ENCODE data around the gene POU4F3.
"Not testable (repeated sequence)": the region's sequence is repeated elsewhere in the genome, so short reads cannot be mapped to it uniquely, and the experiment has no call there.

The POU4F3 gene

GRCh38 chr5:146338774-146339714 lies at the start of gene POU4F3:
POU4F3 (plus strand) TSS chr5:146338839; CDS start chr5:146339113, 274 bp downstream.
- no peak within 1 kb of the TSS for H3K4me3 ChIP-seq (ENCODE audit: low read length in 2 of 2)
- no peak within 1 kb of the TSS for H3K9ac ChIP-seq (ENCODE audit: low read depth in 1 of 2, low read length in 2 of 2)
- no peaks in the 10 kb centered on the region for H3K36me3 ChIP-seq (ENCODE audit: control insufficient read depth in 2 of 2, insufficient read depth in 2 of 2, low read length in 2 of 2)
- H3K27ac ChIP-seq (ENCODE audit: low read depth in 2 of 2, low read length in 2 of 2): no peak within 1 kb of the TSS
- H3K27me3 ChIP-seq (ENCODE audit: control insufficient read depth in 2 of 2, insufficient read depth in 2 of 2, low read length in 2 of 2): peaks cover 64 to 66% of the 10 kb centered on the region in 2 donors
- no peaks in the 10 kb centered on the region for H3K4me1 ChIP-seq (ENCODE audit: control insufficient read depth in 2 of 2, insufficient read depth in 2 of 2, low read length in 2 of 2)
- no peaks in the 10 kb centered on the region for H3K9me3 ChIP-seq (ENCODE audit: control insufficient read depth in 2 of 2, low read length in 2 of 2)

GRCh38 chr5:146290318-146290717 lies 48.3 kb upstream of the POU4F3 start:
- Histone ChIP-seq H3K4me1 (ENCODE audit: control insufficient read depth in 2 of 2, insufficient read depth in 2 of 2, low read length in 2 of 2) (no peaks in the 10 kb centered on the region), H3K27ac (ENCODE audit: low read depth in 2 of 2, low read length in 2 of 2) (no peak overlapping the region), H3K27me3 (ENCODE audit: control insufficient read depth in 2 of 2, insufficient read depth in 2 of 2, low read length in 2 of 2) (no peaks in the 10 kb centered on the region), H3K9ac (ENCODE audit: low read depth in 1 of 2, low read length in 2 of 2) (no peak overlapping the region), H3K9me3 (ENCODE audit: control insufficient read depth in 2 of 2, low read length in 2 of 2) (no peaks in the 10 kb centered on the region), H3K36me3 (ENCODE audit: control insufficient read depth in 2 of 2, insufficient read depth in 2 of 2, low read length in 2 of 2) (peaks cover 0 to 10% of the 10 kb centered on the region in 2 donors), H3K4me3 (ENCODE audit: low read length in 2 of 2) (no peak overlapping the region)

DNA sequence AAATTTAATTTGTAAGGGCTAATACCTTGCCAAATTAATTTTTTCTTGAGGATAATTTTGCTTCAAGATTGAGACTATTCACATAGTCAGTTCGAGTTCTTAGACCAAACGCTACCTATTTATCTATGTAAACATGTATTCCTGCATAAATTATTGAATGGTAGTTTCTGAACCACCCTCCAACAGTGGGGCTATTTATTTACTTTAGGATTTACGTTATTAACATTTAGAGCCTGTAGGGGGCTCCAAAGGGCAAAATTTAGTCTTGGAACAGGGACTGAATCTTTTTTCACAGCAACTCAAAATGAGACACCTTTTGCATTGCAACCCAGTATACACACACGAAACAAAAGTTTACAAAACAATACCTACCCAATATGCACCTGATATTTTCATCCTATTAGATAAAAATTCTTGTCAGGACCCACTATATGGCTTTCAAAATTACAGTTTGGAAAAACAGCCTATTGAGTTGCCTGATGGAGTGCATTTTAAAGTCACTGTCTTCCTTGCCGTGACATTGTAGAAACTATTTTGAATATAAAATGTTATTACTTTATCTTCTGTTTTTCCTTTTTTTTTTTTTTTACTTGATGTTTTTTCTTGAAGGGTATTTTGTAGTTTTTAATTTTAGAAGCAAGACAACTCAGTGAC lies 47.1 kb upstream of the POU4F3 start:
- H3K27me3 ChIP-seq (ENCODE audit: control insufficient read depth in 2 of 2, insufficient read depth in 2 of 2, low read length in 2 of 2): no peaks in the 10 kb centered on the region
- peaks cover 0 to 3% of the 10 kb centered on the region in 2 donors for H3K36me3 ChIP-seq (ENCODE audit: control insufficient read depth in 2 of 2, insufficient read depth in 2 of 2, low read length in 2 of 2)
- no peak overlapping the region for H3K9ac ChIP-seq (ENCODE audit: low read depth in 1 of 2, low read length in 2 of 2)
- no peak overlapping the region for H3K4me3 ChIP-seq (ENCODE audit: low read length in 2 of 2)
- no peaks in the 10 kb centered on the region for H3K4me1 ChIP-seq (ENCODE audit: control insufficient read depth in 2 of 2, insufficient read depth in 2 of 2, low read length in 2 of 2)
- no peak overlapping the region for H3K27ac ChIP-seq (ENCODE audit: low read depth in 2 of 2, low read length in 2 of 2)
- no peaks in the 10 kb centered on the region for H3K9me3 ChIP-seq (ENCODE audit: control insufficient read depth in 2 of 2, low read length in 2 of 2)

- no peaks in the 10 kb centered on the region for H3K36me3 ChIP-seq (ENCODE audit: control insufficient read depth in 2 of 2, insufficient read depth in 2 of 2, low read length in 2 of 2)
- no peaks in the 10 kb centered on the region for H3K27me3 ChIP-seq (ENCODE audit: control insufficient read depth in 2 of 2, insufficient read depth in 2 of 2, low read length in 2 of 2)
- H3K27ac ChIP-seq (ENCODE audit: low read depth in 2 of 2, low read length in 2 of 2): no peak overlapping the region
- H3K4me3 ChIP-seq (ENCODE audit: low read length in 2 of 2): no peak overlapping the region
- no peaks in the 10 kb centered on the region for H3K9me3 ChIP-seq (ENCODE audit: control insufficient read depth in 2 of 2, low read length in 2 of 2)
- H3K9ac ChIP-seq (ENCODE audit: low read depth in 1 of 2, low read length in 2 of 2): no peak overlapping the region
- H3K4me1 ChIP-seq (ENCODE audit: control insufficient read depth in 2 of 2, insufficient read depth in 2 of 2, low read length in 2 of 2): no peaks in the 10 kb centered on the region
Measured at GRCh38 chr5:146296245-146296644, 42.4 kb upstream of the POU4F3 start.

DNA sequence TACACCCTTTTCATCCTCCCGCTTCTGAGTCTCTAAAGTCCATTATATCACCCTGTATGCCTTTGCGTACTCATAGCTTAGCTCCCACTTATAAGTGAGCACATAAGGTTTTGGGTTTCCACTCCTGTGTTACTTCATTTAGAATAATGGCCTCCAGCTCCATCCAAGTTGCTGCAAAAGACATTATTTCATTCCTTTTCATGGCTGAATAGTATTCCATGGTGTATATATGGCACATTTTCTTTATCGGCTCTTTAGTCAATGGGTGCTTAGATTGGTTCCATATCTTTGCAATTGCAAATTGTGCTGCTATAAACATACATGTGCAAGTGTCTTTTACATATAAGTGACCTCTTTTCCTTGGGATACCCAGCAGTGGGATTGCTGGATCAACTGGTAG lies 39.7 kb upstream of the POU4F3 start:
- not testable (repeated sequence) for H3K36me3 ChIP-seq (ENCODE audit: control insufficient read depth in 2 of 2, insufficient read depth in 2 of 2, low read length in 2 of 2); H3K9ac ChIP-seq (ENCODE audit: low read depth in 1 of 2, low read length in 2 of 2); H3K27me3 ChIP-seq (ENCODE audit: control insufficient read depth in 2 of 2, insufficient read depth in 2 of 2, low read length in 2 of 2); H3K4me1 ChIP-seq (ENCODE audit: control insufficient read depth in 2 of 2, insufficient read depth in 2 of 2, low read length in 2 of 2); H3K27ac ChIP-seq (ENCODE audit: low read depth in 2 of 2, low read length in 2 of 2); H3K4me3 ChIP-seq (ENCODE audit: low read length in 2 of 2); H3K9me3 ChIP-seq (ENCODE audit: control insufficient read depth in 2 of 2, low read length in 2 of 2)

DNA sequence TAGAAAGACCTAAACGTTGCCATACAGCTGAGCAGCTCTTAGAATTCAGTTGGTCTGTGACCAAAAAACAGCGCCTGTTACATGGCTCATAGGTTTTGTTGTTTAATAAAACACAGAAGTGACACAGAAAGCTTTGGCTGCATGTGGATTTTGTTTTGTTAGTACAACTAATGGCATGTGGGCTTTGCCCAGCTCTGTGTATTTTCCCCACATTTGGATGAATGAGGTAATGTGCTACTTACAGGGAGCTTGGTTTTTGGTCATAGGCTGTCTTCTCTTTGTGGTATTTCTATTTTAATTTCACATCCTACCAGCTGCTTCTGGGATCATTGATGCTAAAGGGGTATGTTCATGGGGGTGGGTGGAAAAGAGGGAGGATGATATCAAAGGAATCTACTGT lies 37.0 kb upstream of the POU4F3 start:
- no peak overlapping the region for H3K4me3 ChIP-seq (ENCODE audit: low read length in 2 of 2)
- no peaks in the 10 kb centered on the region for H3K4me1 ChIP-seq (ENCODE audit: control insufficient read depth in 2 of 2, insufficient read depth in 2 of 2, low read length in 2 of 2)
- no peak overlapping the region for H3K27ac ChIP-seq (ENCODE audit: low read depth in 2 of 2, low read length in 2 of 2)
- peaks cover 0 to 3% of the 10 kb centered on the region in 2 donors for H3K27me3 ChIP-seq (ENCODE audit: control insufficient read depth in 2 of 2, insufficient read depth in 2 of 2, low read length in 2 of 2)
- H3K9me3 ChIP-seq (ENCODE audit: control insufficient read depth in 2 of 2, low read length in 2 of 2): no peaks in the 10 kb centered on the region
- H3K36me3 ChIP-seq (ENCODE audit: control insufficient read depth in 2 of 2, insufficient read depth in 2 of 2, low read length in 2 of 2): no peaks in the 10 kb centered on the region
- no peak overlapping the region for H3K9ac ChIP-seq (ENCODE audit: low read depth in 1 of 2, low read length in 2 of 2)

DNA sequence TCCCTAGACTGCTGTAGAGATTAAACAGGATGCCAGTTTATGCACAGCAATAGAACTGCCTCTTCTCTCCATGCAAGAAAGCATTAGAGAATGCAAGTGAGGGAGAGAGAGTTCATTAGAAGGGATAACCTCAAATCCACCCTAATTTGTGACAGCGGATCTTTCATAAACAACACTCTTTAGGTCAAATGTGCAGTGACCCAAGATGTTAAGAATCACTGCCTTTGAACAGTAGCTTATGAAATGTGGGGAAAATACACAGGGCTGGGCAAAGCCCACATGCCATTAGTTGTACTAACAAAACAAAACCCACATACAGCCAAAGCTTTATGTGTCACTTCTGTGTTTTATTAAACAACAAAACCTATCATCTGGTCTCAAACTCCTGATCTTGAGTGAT lies 36.2 kb upstream of the POU4F3 start:
- H3K27me3 ChIP-seq (ENCODE audit: control insufficient read depth in 2 of 2, insufficient read depth in 2 of 2, low read length in 2 of 2): peaks cover 0 to 3% of the 10 kb centered on the region in 2 donors
- H3K27ac ChIP-seq (ENCODE audit: low read depth in 2 of 2, low read length in 2 of 2): no peak overlapping the region
- no peaks in the 10 kb centered on the region for H3K36me3 ChIP-seq (ENCODE audit: control insufficient read depth in 2 of 2, insufficient read depth in 2 of 2, low read length in 2 of 2)
- no peak overlapping the region for H3K4me3 ChIP-seq (ENCODE audit: low read length in 2 of 2)
- no peaks in the 10 kb centered on the region for H3K4me1 ChIP-seq (ENCODE audit: control insufficient read depth in 2 of 2, insufficient read depth in 2 of 2, low read length in 2 of 2)
- H3K9me3 ChIP-seq (ENCODE audit: control insufficient read depth in 2 of 2, low read length in 2 of 2): no peaks in the 10 kb centered on the region
- no peak overlapping the region for H3K9ac ChIP-seq (ENCODE audit: low read depth in 1 of 2, low read length in 2 of 2)

DNA sequence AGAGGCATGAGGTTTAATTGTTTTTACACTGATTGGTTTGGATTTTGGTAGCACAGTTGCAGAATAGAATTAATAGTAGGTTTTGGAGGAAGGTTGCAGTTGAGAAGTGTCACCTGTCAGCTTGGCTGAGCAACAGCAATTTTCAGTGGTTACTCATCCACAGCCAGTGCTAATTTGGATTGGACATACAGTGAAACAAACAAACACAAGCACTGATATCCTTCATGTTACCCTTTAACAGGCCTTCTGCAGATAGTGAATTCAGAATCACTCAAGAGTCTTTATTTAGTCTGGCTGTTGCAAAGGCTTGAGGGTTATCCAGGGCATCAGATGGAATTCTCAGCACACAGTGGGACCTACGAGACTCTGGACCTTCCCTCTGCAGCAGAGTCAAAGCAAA lies 31.8 kb upstream of the POU4F3 start:
- no peaks in the 10 kb centered on the region for H3K36me3 ChIP-seq (ENCODE audit: control insufficient read depth in 2 of 2, insufficient read depth in 2 of 2, low read length in 2 of 2)
- H3K27ac ChIP-seq (ENCODE audit: low read depth in 2 of 2, low read length in 2 of 2): no peak overlapping the region
- H3K9ac ChIP-seq (ENCODE audit: low read depth in 1 of 2, low read length in 2 of 2): no peak overlapping the region
- no peak overlapping the region for H3K4me3 ChIP-seq (ENCODE audit: low read length in 2 of 2)
- no peaks in the 10 kb centered on the region for H3K4me1 ChIP-seq (ENCODE audit: control insufficient read depth in 2 of 2, insufficient read depth in 2 of 2, low read length in 2 of 2)
- H3K9me3 ChIP-seq (ENCODE audit: control insufficient read depth in 2 of 2, low read length in 2 of 2): no peaks in the 10 kb centered on the region
- peaks cover 0 to 5% of the 10 kb centered on the region in 2 donors for H3K27me3 ChIP-seq (ENCODE audit: control insufficient read depth in 2 of 2, insufficient read depth in 2 of 2, low read length in 2 of 2)

GRCh38 chr5:146307796-146308195 lies 30.8 kb upstream of the POU4F3 start:
- Histone ChIP-seq H3K4me3 (ENCODE audit: low read length in 2 of 2) (no peak overlapping the region), H3K4me1 (ENCODE audit: control insufficient read depth in 2 of 2, insufficient read depth in 2 of 2, low read length in 2 of 2) (no peaks in the 10 kb centered on the region), H3K27ac (ENCODE audit: low read depth in 2 of 2, low read length in 2 of 2) (no peak overlapping the region), H3K9me3 (ENCODE audit: control insufficient read depth in 2 of 2, low read length in 2 of 2) (no peaks in the 10 kb centered on the region), H3K9ac (ENCODE audit: low read depth in 1 of 2, low read length in 2 of 2) (no peak overlapping the region), H3K27me3 (ENCODE audit: control insufficient read depth in 2 of 2, insufficient read depth in 2 of 2, low read length in 2 of 2) (peaks cover 0 to 3% of the 10 kb centered on the region in 2 donors), H3K36me3 (ENCODE audit: control insufficient read depth in 2 of 2, insufficient read depth in 2 of 2, low read length in 2 of 2) (no peaks in the 10 kb centered on the region)

GRCh38 chr5:146310540-146310939 lies 28.1 kb upstream of the POU4F3 start:
- H3K9ac ChIP-seq (ENCODE audit: low read depth in 1 of 2, low read length in 2 of 2): no peak overlapping the region
- no peak overlapping the region for H3K27ac ChIP-seq (ENCODE audit: low read depth in 2 of 2, low read length in 2 of 2)
- no peak overlapping the region for H3K4me3 ChIP-seq (ENCODE audit: low read length in 2 of 2)
- H3K36me3 ChIP-seq (ENCODE audit: control insufficient read depth in 2 of 2, insufficient read depth in 2 of 2, low read length in 2 of 2): no peaks in the 10 kb centered on the region
- peaks cover 0 to 2% of the 10 kb centered on the region in 2 donors for H3K4me1 ChIP-seq (ENCODE audit: control insufficient read depth in 2 of 2, insufficient read depth in 2 of 2, low read length in 2 of 2)
- peaks cover 0 to 6% of the 10 kb centered on the region in 2 donors for H3K27me3 ChIP-seq (ENCODE audit: control insufficient read depth in 2 of 2, insufficient read depth in 2 of 2, low read length in 2 of 2)
- no peaks in the 10 kb centered on the region for H3K9me3 ChIP-seq (ENCODE audit: control insufficient read depth in 2 of 2, low read length in 2 of 2)

All from mucosa of rectum (tissue), 2 donors.